Transverse colon (tissue), 4 donors: ENCODE measurements around the gene DIRAS3. TPM values are rescaled to one million over a fixed set of nuclear protein-coding genes. Genes with fewer than 3 reads are reported as not detected.

Source experiments
- DNase-seq: peaks from one replicate; pipeline ENCODE4 v3.0.0-alpha.2; 2019
- H3K27ac ChIP-seq, 4 donors: fragments of 200-600 bp; sonication (generic); 2 replicates each; pipeline ENCODE4 v1.5.1; 2016 to 2018; ENCODE audit warnings: inconsistent platforms in 4 of 4
- H3K27me3 ChIP-seq: fragments of 200-600 bp; sonication (generic); 2 replicates; pipeline ENCODE4 v1.5.1; 2017; ENCODE audit warnings: inconsistent platforms
- H3K36me3 ChIP-seq, 4 donors: fragments of 200-600 bp; sonication (generic); 2 replicates each; pipeline ENCODE4 v1.5.1; 2017 to 2019; ENCODE audit warnings: inconsistent platforms in 4 of 4
- H3K4me1 ChIP-seq, 4 donors: fragments of 200-600 bp; sonication (generic); 2 replicates each; pipeline ENCODE4 v1.5.1; 2017 to 2020; ENCODE audit warnings: inconsistent platforms in 4 of 4
- H3K4me3 ChIP-seq, 4 donors: fragments of 200-600 bp; sonication (generic); 1 replicate in 1 of 4; 2 replicates in 3 of 4; pipeline versions ENCODE4 v1.5.1 to v1.6.1; 2017 to 2019; ENCODE audit warnings: inconsistent platforms in 4 of 4
- H3K9me3 ChIP-seq, 2 donors: fragments of 200-600 bp; sonication (generic); 2 replicates each; pipeline ENCODE4 v1.5.1; 2017 to 2019; ENCODE audit warnings: inconsistent platforms in 2 of 2
- CTCF ChIP-seq, 5 experiments: fragments of 200-600 bp in 3 of 5; fragments of 450-650 bp in 2 of 5; sonication (generic) in 3 of 5; IDR thresholded peaks; 1 replicate in 2 of 5; 2 replicates in 3 of 5; pipeline ENCODE4 v1.5.1; 2016 to 2017; ENCODE audit warnings: antibody characterized with exemption in 5 of 5, inconsistent platforms in 3 of 5, mild to moderate bottlenecking in 2 of 5, moderate library complexity in 1 of 5
- EP300 ChIP-seq: sonication (generic); formaldehyde crosslinking; IDR thresholded peaks from one replicate; pipeline ENCODE4 v1.6.1; 2017; ENCODE audit warnings: antibody characterized with exemption, low read depth
- POLR2A ChIP-seq: fragments of 450-650 bp; IDR thresholded peaks from one replicate; pipeline ENCODE4 v1.6.1; 2016; ENCODE audit warnings: antibody characterized with exemption, mild to moderate bottlenecking, moderate library complexity
- POLR2AphosphoS5 ChIP-seq, 3 donors: sonication (generic); formaldehyde crosslinking; IDR thresholded peaks; one replicate each; pipeline ENCODE4 v1.6.1; 2016; ENCODE audit warnings: antibody characterized with exemption in 3 of 3
- WGBS, 2 donors: methylation state at CpG; one replicate each; pipeline ENCODE4 v1.1.5; 2018; ENCODE audit warnings: low coverage in 1 of 2; 5-methylcytosine and 5-hydroxymethylcytosine counted together
- in situ Hi-C, 4 donors: fragments of 200-750 bp; cut with MboI; loops; one replicate each; pipeline versions ENCODE4 v1.15.0 to v1.15.1; 2017; ENCODE audit warnings: low sequenced_read_pairs in 3 of 4, low pct_ligation_motif_present in 1 of 4, low pct_unique_long_range_greater_than_20kb in 1 of 4
- intact Hi-C: fragments of 100-400 bp; cut with DNase I; formaldehyde crosslinking; loops from one replicate; pipeline ENCODE4 v1.15.1; 2023; ENCODE audit warnings: low total_unique reads
- total RNA-seq, 4 donors: library from RNA; depleted of rRNA; stranded (reverse); fragments of >200 nt; gene quantifications; one replicate each; pipeline ENCODE4 v1.1.0, GENCODE V29; 2016

Gene DIRAS3
- total RNA-seq, 4 donors from 2014 or later, result 0.27 to 1.5 (median 1.4) TPM; not detected in 1

GRCh38 chr1:68028566-68028965 is 21.9 kb downstream of the DIRAS3 start:
- Histone ChIP-seq H3K27ac (no peak overlapping the region), H3K9me3 (no peaks in the 10 kb centered on the region), H3K27me3 (no peaks in the 10 kb centered on the region), H3K4me3 (no peak overlapping the region), H3K36me3 (no peaks in the 10 kb centered on the region), H3K4me1 (no peaks in the 10 kb centered on the region)
- in situ Hi-C loops, result no loop called here
- WGBS, 2 donors, result 61 to 78% methylated on average over 3 of the region's 3 CpGs
- DNase-seq, result no peak
- intact Hi-C loops, result no loop called here
- TF ChIP-seq POLR2AphosphoS5 (IDR thresholded peaks at IDR 0.05), result no peak
- no peak for TF ChIP-seq EP300
- no peak for TF ChIP-seq CTCF (IDR thresholded peaks at IDR 0.05)
- no peak for TF ChIP-seq POLR2A

- Histone ChIP-seq H3K9me3 (no peaks in the 10 kb centered on the region), H3K27ac (no peak overlapping the region), H3K4me1 (no peaks in the 10 kb centered on the region), H3K36me3 (no peaks in the 10 kb centered on the region), H3K4me3 (no peak overlapping the region), H3K27me3 (no peaks in the 10 kb centered on the region)
- WGBS, 2 donors, result 65 to 75% methylated on average over 2 of the region's 2 CpGs
- in situ Hi-C loops, result no loop called here
- DNase-seq, result no peak
- TF ChIP-seq CTCF (IDR thresholded peaks at IDR 0.05) (no peak), POLR2A (no peak), POLR2AphosphoS5 (IDR thresholded peaks at IDR 0.05) (no peak), EP300 (no peak)
- intact Hi-C loops, result no loop called here
Observed at GRCh38 chr1:68024635-68025338, 25.6 kb downstream of the DIRAS3 start.

- intact Hi-C loops (no loop called here), in situ Hi-C loops (no loop called here)
- no peak for TF ChIP-seq POLR2AphosphoS5 (IDR thresholded peaks at IDR 0.05)
- no peak for TF ChIP-seq EP300
- no peak for TF ChIP-seq POLR2A
- no peak overlapping the region for H3K27ac ChIP-seq
- no peaks in the 10 kb centered on the region for H3K9me3 ChIP-seq
- H3K4me3 ChIP-seq, result no peak overlapping the region
- no peak for DNase-seq
- H3K36me3 ChIP-seq, result no peaks in the 10 kb centered on the region
- no peaks in the 10 kb centered on the region for H3K27me3 ChIP-seq
- H3K4me1 ChIP-seq, result no peaks in the 10 kb centered on the region
- WGBS, 2 donors, result 64% methylated on average over 2 of the region's 2 CpGs; no CpG with 5 or more reads in 1 of the 2 donors
Observed at GRCh38 chr1:68016381-68016780, 34.0 kb downstream of the DIRAS3 start.

DNA sequence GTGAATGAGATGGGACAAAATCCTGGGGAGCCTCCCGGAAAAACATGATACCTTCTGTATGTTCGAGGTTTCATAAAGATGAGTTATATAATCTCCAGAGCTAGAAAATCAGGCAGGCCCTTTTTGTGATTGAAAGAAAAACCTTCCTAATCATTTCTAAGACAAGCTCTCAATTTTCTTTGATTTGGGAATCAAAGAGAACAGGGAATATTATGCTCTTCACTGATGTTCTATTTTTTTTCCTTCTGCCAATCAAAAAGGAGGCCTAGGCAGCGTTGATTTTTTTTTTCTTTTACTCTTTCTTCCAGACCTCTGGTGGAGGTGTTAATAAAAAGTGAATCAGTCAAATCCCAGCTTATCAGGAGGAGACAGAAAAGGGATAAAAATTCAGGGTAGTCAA is 34.5 kb downstream of the DIRAS3 start:
- Histone ChIP-seq H3K36me3 (no peaks in the 10 kb centered on the region), H3K4me1 (no peaks in the 10 kb centered on the region), H3K27ac (no peak overlapping the region), H3K4me3 (no peak overlapping the region), H3K9me3 (no peaks in the 10 kb centered on the region), H3K27me3 (no peaks in the 10 kb centered on the region)
- intact Hi-C loops, result no loop called here
- in situ Hi-C loops, result no loop called here
- no peak for DNase-seq
- no peak for TF ChIP-seq POLR2AphosphoS5 (IDR thresholded peaks at IDR 0.05)
- TF ChIP-seq CTCF (IDR thresholded peaks at IDR 0.05), result no peak
- TF ChIP-seq EP300, result no peak
- no peak for TF ChIP-seq POLR2A
- 75 to 92% methylated on average over 3 of the region's 3 CpGs for WGBS, 2 donors

DNA sequence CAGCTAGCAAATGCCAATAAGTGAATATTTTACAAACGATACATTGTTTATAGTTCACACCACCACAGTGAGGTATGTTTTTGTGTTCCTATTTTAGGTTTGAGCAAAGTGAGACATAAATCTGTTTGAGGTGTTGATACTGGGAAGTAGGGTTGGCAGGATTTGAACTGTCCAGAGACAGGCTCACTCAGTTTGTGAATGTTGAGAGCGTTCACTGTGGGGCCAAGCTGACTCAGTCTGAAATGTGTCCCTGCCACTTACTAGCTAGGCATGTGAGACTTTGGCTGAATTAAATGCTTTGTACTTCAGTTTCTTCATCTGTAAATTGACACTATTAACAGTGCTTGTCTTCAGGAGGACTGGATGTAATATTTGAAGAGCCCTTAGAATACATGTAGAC is 35.1 kb downstream of the DIRAS3 start:
- Histone ChIP-seq H3K36me3 (no peaks in the 10 kb centered on the region), H3K4me1 (no peaks in the 10 kb centered on the region), H3K27ac (no peak overlapping the region), H3K4me3 (no peak overlapping the region), H3K27me3 (no peaks in the 10 kb centered on the region), H3K9me3 (no peaks in the 10 kb centered on the region)
- TF ChIP-seq CTCF (IDR thresholded peaks at IDR 0.05), result no peak
- TF ChIP-seq EP300, result no peak
- TF ChIP-seq POLR2A, result no peak
- TF ChIP-seq POLR2AphosphoS5 (IDR thresholded peaks at IDR 0.05), result no peak
- intact Hi-C loops, result no loop called here
- DNase-seq, result no peak
- in situ Hi-C loops, result no loop called here
- 44 to 70% methylated on average over 2 of the region's 2 CpGs for WGBS, 2 donors
